Neuronal stem cell (in vitro differentiated cells): ENCODE data around the gene POU2F3.
A peak's percentile ranks its signal among the peaks of the same experiment; 100 is the strongest.

ENCODE experiments used
- DNase-seq: peaks from one replicate; pipeline ENCODE4 v3.0.0-alpha.2; 2013; ENCODE audit warnings: low spot score
- H2AFZ ChIP-seq: one replicate; pipeline ENCODE4 v1.6.1; 2013; ENCODE audit warnings: mild to moderate bottlenecking, low read length, inconsistent platforms
- H2AK5ac ChIP-seq: 2 replicates; pipeline ENCODE4 v1.6.1; 2013; ENCODE audit warnings: low read depth, mild to moderate bottlenecking, inconsistent platforms, low read length, moderate library complexity, mixed read lengths
- H2BK120ac ChIP-seq: 2 replicates; pipeline ENCODE4 v1.6.1; 2013; ENCODE audit warnings: low read depth, mild to moderate bottlenecking, inconsistent platforms, low read length, moderate library complexity, mixed read lengths
- H2BK12ac ChIP-seq: one replicate; pipeline ENCODE4 v1.6.1; 2013; ENCODE audit warnings: low read length, inconsistent platforms
- H2BK15ac ChIP-seq: 2 replicates; pipeline ENCODE4 v1.6.1; 2013; ENCODE audit warnings: mild to moderate bottlenecking, low read length, inconsistent platforms, mixed read lengths
- H2BK5ac ChIP-seq: one replicate; pipeline ENCODE4 v1.6.1; 2013; ENCODE audit warnings: inconsistent platforms, mild to moderate bottlenecking, low read length, moderate library complexity
- H3K14ac ChIP-seq: one replicate; pipeline ENCODE4 v1.6.1; 2013; ENCODE audit warnings: low read length, inconsistent platforms
- H3K18ac ChIP-seq: 2 replicates; pipeline ENCODE4 v1.6.1; 2013; ENCODE audit warnings: low read length, inconsistent platforms
- H3K23ac ChIP-seq: 2 replicates; pipeline ENCODE4 v1.6.1; 2013; ENCODE audit warnings: low read depth, mild to moderate bottlenecking, mixed read lengths, low read length, inconsistent platforms; ENCODE audit not compliant: poor library complexity
- H3K27ac ChIP-seq: replicated peaks from 3 replicates; pipeline ENCODE4 v1.5.1; 2013; ENCODE audit warnings: low read length, inconsistent platforms
- H3K27me3 ChIP-seq, 3 experiments: 2 replicates each; pipeline ENCODE4 v1.6.1; 2013; ENCODE audit warnings: low read length in 3 of 3, mild to moderate bottlenecking in 2 of 3, inconsistent platforms in 1 of 3, low read depth in 1 of 3, mixed read lengths in 1 of 3, moderate library complexity in 1 of 3; ENCODE audit not compliant: control insufficient read depth in 3 of 3, insufficient read depth in 3 of 3
- H3K36me3 ChIP-seq, 2 donors: replicated peaks in 1 of 2; 2 replicates each; pipeline ENCODE4 v1.6.1; 2013; ENCODE audit warnings: low read length in 2 of 2; ENCODE audit not compliant: control insufficient read depth in 2 of 2, insufficient read depth in 2 of 2
- H3K4ac ChIP-seq: 2 replicates; pipeline ENCODE4 v1.6.1; 2013; ENCODE audit warnings: inconsistent platforms, mild to moderate bottlenecking, low read length, moderate library complexity
- H3K4me1 ChIP-seq, 2 donors: 1 replicate in 1 of 2; 2 replicates in 1 of 2; pipeline ENCODE4 v1.6.1; 2013; ENCODE audit warnings: low read length in 2 of 2, low read depth in 1 of 2; ENCODE audit not compliant: control insufficient read depth in 2 of 2, insufficient read depth in 1 of 2
- H3K4me2 ChIP-seq: one replicate; pipeline ENCODE4 v1.6.1; 2013; ENCODE audit warnings: mild to moderate bottlenecking, low read length, inconsistent platforms; ENCODE audit not compliant: insufficient read depth, poor library complexity, severe bottlenecking
- H3K4me3 ChIP-seq, 2 donors: 2 replicates each; pipeline ENCODE4 v1.5.1; 2013; ENCODE audit warnings: low read length in 2 of 2, mild to moderate bottlenecking in 2 of 2, inconsistent platforms in 1 of 2, moderate library complexity in 1 of 2
- H3K79me1 ChIP-seq: one replicate; pipeline ENCODE4 v1.6.1; 2013; ENCODE audit warnings: low read depth, mild to moderate bottlenecking, inconsistent platforms, low read length, moderate library complexity
- H3K9ac ChIP-seq: one replicate; pipeline ENCODE4 v1.6.1; 2013; ENCODE audit warnings: mild to moderate bottlenecking, low read depth, low read length, inconsistent platforms; ENCODE audit not compliant: poor library complexity
- H3K9me3 ChIP-seq, 2 donors: replicated peaks in 1 of 2; 2 replicates each; pipeline versions ENCODE3 to v1.6.1; 2013; ENCODE audit warnings: low read length in 2 of 2, mild to moderate bottlenecking in 2 of 2, inconsistent platforms in 1 of 2, low read depth in 1 of 2, mixed read lengths in 1 of 2, moderate library complexity in 1 of 2; ENCODE audit not compliant: control insufficient read depth in 2 of 2, insufficient read depth in 1 of 2
- H4K8ac ChIP-seq: one replicate; pipeline ENCODE4 v1.6.1; 2013; ENCODE audit warnings: low read depth, mild to moderate bottlenecking, inconsistent platforms, low read length, moderate library complexity
- H4K91ac ChIP-seq: one replicate; pipeline ENCODE4 v1.6.1; 2013; ENCODE audit warnings: low read length, low read depth, mild to moderate bottlenecking, inconsistent platforms; ENCODE audit not compliant: poor library complexity
- WGBS, 2 donors: extraction: QIAGEN DNeasy Blood & Tissue Kit; methylation state at CpG; one replicate each; pipeline ENCODE4 v1.1.7; 2013; ENCODE audit warnings: missing lambda C conversion rate in 2 of 2, mixed read lengths in 1 of 2; ENCODE audit not compliant: insufficient read length in 2 of 2, insufficient replicate concordance in 1 of 2; ENCODE audit errors: extremely low coverage in 2 of 2; 5-methylcytosine and 5-hydroxymethylcytosine counted together

The POU2F3 gene

DNA sequence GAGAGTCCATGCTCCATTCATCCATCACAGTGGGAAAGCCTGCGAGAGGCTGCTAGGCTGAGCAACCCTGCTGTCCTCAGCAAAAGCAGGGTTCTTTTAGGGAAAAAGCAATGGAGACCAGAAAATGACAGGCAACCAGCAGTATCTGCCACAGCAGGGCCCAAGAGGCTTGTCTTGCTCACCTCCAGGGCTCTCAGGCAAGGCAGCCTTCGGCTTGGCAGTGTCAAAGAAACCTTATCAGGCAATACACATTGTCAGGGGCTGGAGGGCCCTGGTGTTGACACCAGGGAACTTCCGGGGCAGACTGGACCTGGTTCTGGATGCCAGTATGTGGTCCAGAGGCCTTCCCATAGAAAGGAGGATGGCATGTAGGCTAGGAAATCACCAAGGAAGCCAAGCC lies 74.9 kb downstream of the POU2F3 start:
- H3K4me1 ChIP-seq: peaks cover 0 to 8% of the 10 kb centered on the region in 2 donors
- no peak overlapping the region for H3K4ac ChIP-seq
- no peak overlapping the region for H3K14ac ChIP-seq
- H3K27me3 ChIP-seq: peaks cover 0 to 44% (median 0%) of the 10 kb centered on the region in 3 experiments
- no peak overlapping the region for H4K91ac ChIP-seq
- no peak overlapping the region for H2BK15ac ChIP-seq
- no peak overlapping the region for H3K4me2 ChIP-seq
- H2AFZ ChIP-seq: no peak overlapping the region
- H2BK12ac ChIP-seq: no peak overlapping the region
- no peak overlapping the region for H3K23ac ChIP-seq
- H3K4me3 ChIP-seq: no peak overlapping the region
- DNase-seq: no peak
- H3K27ac ChIP-seq: no peak overlapping the region
- H3K18ac ChIP-seq: peak overlapping the region; percentile 63
- no CpG with 5 or more reads among the region's 3 CpGs for WGBS, 2 donors
- no peak overlapping the region for H2BK120ac ChIP-seq
- no peak overlapping the region for H4K8ac ChIP-seq
- no peaks in the 10 kb centered on the region for H3K79me1 ChIP-seq
- no peaks in the 10 kb centered on the region for H3K9me3 ChIP-seq
- H2BK5ac ChIP-seq: no peak overlapping the region
- no peak overlapping the region for H3K9ac ChIP-seq
- no peaks in the 10 kb centered on the region for H3K36me3 ChIP-seq
- no peak overlapping the region for H2AK5ac ChIP-seq

GRCh38 chr11:120316880-120317688 lies 77.1 kb downstream of the POU2F3 start:
- H4K8ac ChIP-seq: no peak overlapping the region
- H3K4ac ChIP-seq: no peak overlapping the region
- DNase-seq: no peak
- peak overlapping the region; percentile 35 for H2AK5ac ChIP-seq
- no peak overlapping the region for H2BK15ac ChIP-seq
- H3K27me3 ChIP-seq: peaks cover 0 to 47% (median 0%) of the 10 kb centered on the region in 3 experiments
- peak overlapping the region; percentile 25 for H3K14ac ChIP-seq
- no peak overlapping the region for H3K4me3 ChIP-seq
- H3K79me1 ChIP-seq: no peaks in the 10 kb centered on the region
- no peak overlapping the region for H3K18ac ChIP-seq
- H2AFZ ChIP-seq: peak overlapping the region; percentile 24
- H2BK120ac ChIP-seq: no peak overlapping the region
- H3K4me2 ChIP-seq: no peak overlapping the region
- no peak overlapping the region for H3K27ac ChIP-seq
- no peak overlapping the region for H4K91ac ChIP-seq
- H3K4me1 ChIP-seq: peaks cover 0 to 8% of the 10 kb centered on the region in 2 donors
- no peaks in the 10 kb centered on the region for H3K36me3 ChIP-seq
- no peaks in the 10 kb centered on the region for H3K9me3 ChIP-seq
- H3K23ac ChIP-seq: no peak overlapping the region
- no peak overlapping the region for H2BK5ac ChIP-seq
- WGBS, 2 donors: no CpG with 5 or more reads among the region's 8 CpGs
- H3K9ac ChIP-seq: no peak overlapping the region
- H2BK12ac ChIP-seq: no peak overlapping the region

DNA sequence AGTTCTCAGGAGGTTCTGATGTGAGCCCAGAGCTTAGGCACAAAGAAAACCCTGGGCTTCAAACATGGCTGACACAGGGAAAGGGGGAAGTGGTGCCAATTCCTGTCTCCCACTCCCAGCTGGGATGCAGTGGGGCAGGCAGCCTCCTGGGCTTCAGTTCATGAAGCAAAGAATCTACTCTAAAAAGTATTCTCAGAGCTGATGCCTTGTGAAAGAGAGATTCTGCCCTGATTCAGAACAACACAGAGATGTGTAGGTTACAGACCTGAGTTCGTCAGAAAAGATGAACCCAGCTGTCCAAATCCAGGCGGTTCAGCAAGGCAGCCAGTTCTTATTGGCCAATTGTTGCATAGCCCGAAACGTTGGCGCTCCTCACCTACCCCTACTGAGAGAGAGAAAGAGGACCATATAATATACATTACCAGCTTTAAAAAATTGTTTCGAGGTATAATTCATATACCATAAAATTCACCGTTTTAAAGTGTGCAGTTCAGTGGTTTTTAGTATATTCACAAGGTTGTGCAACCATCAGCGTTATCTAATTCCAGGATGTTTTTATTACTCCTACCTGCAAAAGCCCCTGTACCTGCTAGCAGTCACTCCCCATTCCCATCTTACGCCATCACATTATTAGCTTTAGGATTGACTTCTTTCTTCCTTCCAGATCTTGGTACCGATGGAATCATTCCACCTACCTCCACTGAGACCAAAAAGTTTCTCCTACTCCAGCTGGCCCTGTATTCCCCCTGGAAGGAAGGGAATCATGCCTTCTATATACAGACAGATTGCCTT lies 77.9 kb downstream of the POU2F3 start:
- Histone ChIP-seq H3K14ac (no peak overlapping the region), H3K36me3 (no peaks in the 10 kb centered on the region), H3K4ac (no peak overlapping the region), H2AFZ (peak overlapping the region; percentile 24), H3K79me1 (no peaks in the 10 kb centered on the region), H3K4me3 (no peak overlapping the region), H3K27ac (no peak overlapping the region), H3K4me1 (peaks cover 0 to 8% of the 10 kb centered on the region in 2 donors), H3K27me3 (peaks cover 0 to 53% (median 0%) of the 10 kb centered on the region in 3 experiments), H2BK15ac (no peak overlapping the region), H3K18ac (no peak overlapping the region), H3K23ac (no peak overlapping the region), H2BK5ac (no peak overlapping the region), H2AK5ac (no peak overlapping the region), H3K9me3 (no peaks in the 10 kb centered on the region), H4K8ac (no peak overlapping the region), H2BK120ac (no peak overlapping the region), H2BK12ac (no peak overlapping the region), H3K4me2 (no peak overlapping the region), H4K91ac (no peak overlapping the region), H3K9ac (no peak overlapping the region)
- no peak for DNase-seq
- no CpG with 5 or more reads among the region's 10 CpGs for WGBS, 2 donors

GRCh38 chr11:120318906-120319305 lies 79.0 kb downstream of the POU2F3 start:
- Histone ChIP-seq H3K23ac (no peak overlapping the region), H2BK5ac (no peak overlapping the region), H3K79me1 (no peaks in the 10 kb centered on the region), H3K14ac (no peak overlapping the region), H2BK15ac (no peak overlapping the region), H2BK12ac (no peak overlapping the region), H3K18ac (no peak overlapping the region), H3K4ac (no peak overlapping the region), H3K36me3 (no peaks in the 10 kb centered on the region), H3K9ac (no peak overlapping the region), H4K91ac (no peak overlapping the region), H4K8ac (no peak overlapping the region), H3K4me2 (no peak overlapping the region), H3K27ac (no peak overlapping the region), H2AFZ (no peak overlapping the region), H2AK5ac (no peak overlapping the region), H3K9me3 (no peaks in the 10 kb centered on the region), H3K4me3 (no peak overlapping the region), H3K27me3 (peaks cover 0 to 53% (median 0%) of the 10 kb centered on the region in 3 experiments), H2BK120ac (no peak overlapping the region), H3K4me1 (peaks cover 0 to 8% of the 10 kb centered on the region in 2 donors)
- 100% methylated on average over 2 of the region's 4 CpGs; no CpG with 5 or more reads in 1 of the 2 donors for WGBS, 2 donors
- DNase-seq: no peak
